Fibroblast of gingiva (primary cell): Measurements from ENCODE around the gene GPR35.
A peak's percentile ranks its signal among the peaks of the same experiment; 100 is the strongest.
"Not testable (repeated sequence)": the region's sequence is repeated elsewhere in the genome, so short reads cannot be mapped to it uniquely, and the experiment has no call there.

ENCODE experiments used
- DNase-seq: peaks from one replicate; pipeline ENCODE4 v3.0.0-alpha.2; 2011; ENCODE audit warnings: low read depth

Gene GPR35

DNA sequence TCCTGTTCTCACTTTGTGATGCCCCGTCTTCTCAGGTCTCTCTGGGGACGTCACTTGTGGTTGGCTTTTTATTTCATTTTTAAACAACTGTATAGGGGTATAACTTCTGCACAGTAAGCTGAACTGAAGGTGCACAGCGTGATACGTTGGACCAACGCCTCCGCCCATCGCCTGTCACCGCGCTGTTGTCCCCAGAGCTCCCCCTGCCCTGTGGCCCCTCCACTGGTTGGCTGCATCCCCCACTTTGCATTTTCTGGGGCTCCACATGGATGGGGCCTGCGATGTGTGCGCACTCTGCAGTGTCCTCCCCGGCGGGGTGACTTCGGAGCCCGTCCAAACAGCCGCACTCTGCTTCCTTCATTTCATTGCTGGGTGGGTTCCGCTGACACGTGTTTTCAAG lies 14.3 kb downstream of the GPR35 start:
- DNase-seq: no peak

- peak; percentile 12 for DNase-seq
Measured at GRCh38 chr2:240640939-240641338, 15.7 kb downstream of the GPR35 start.

DNA sequence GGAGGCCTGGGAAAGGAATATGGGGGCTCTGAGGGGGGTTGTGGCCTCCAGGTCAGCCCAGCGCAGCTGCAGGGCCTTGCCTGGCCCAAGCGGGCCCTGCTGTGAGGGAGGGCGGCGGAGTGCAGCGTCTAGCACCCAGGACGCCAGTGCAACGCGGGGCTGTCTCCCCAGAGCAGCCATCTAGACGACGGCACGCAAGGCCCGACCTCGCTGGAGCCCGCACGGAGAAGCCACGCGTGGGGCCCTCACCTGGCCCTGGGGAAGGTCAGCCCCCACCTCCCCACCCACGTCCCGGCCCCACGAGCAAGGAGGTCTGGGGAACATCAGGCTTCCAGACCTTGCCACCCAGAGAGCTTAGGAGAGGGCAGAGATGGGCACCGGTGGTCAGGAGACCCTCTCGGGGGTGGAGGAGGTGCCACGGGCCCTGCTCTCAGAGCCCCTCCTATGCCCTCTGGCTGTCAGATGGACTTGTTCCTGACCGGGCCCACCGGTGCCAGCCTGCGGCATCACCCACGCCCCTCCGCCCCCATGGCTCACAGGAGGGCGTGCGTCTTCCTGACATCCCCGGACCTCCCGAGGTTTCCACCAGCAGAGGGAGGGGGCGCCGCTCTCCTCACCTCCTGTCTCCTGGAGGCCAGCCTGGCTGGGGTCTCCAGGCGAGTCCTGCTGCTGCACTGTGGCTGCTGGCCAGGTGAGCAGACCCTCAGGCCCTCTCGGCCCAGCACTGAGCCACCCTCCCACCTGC lies 17.0 kb downstream of the GPR35 start:
- no peak for DNase-seq

- DNase-seq: no peak
Measured at GRCh38 chr2:240642806-240643092, 17.5 kb downstream of the GPR35 start.

GRCh38 chr2:240643093-240643810 lies 18.0 kb downstream of the GPR35 start:
- no peak for DNase-seq

- DNase-seq: no peak
Measured at GRCh38 chr2:240643811-240644150, 18.5 kb downstream of the GPR35 start.

GRCh38 chr2:240644171-240644651 lies 18.9 kb downstream of the GPR35 start:
- no peak for DNase-seq

- DNase-seq: no peak
Measured at GRCh38 chr2:240644859-240645301, 19.6 kb downstream of the GPR35 start.

- no peak for DNase-seq
Measured at GRCh38 chr2:240645346-240645745, 20.1 kb downstream of the GPR35 start.

- DNase-seq: no peak
Measured at GRCh38 chr2:240645801-240646175, 20.5 kb downstream of the GPR35 start.

DNA sequence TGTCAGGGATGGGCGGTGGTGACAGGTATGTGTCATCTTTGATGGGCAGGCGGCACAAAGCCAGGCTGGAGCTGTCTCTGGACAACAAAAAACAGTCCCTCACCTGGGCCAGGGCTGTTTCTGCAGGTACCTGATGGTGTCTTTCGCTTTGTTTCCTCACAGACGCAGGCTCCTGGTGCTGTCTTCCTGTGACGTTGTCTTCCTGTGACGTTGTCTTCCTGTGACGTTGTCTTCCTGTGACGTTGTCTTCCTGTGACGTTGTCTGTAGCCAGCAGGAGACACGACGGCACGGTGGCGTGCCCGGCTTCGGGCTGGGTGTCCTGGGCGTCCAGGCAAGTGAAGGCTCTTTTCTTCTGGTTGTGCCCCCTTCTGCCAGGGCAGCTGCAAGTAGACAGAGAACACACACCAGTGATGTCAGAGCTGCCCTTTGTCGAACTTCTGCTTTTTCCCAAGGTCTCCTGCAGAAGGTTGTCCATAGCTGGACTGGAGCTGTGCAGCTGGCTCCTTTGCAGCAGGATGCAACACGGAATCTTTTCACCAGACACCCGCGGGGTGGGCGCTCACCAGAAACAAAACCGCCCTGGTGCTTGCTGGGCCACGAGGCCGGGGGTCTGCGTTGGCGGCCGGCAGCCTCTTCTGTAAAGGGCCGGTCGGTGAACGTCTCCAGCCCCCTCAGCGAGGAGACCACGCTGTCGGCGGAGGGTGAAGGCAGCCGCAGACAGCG lies 21.1 kb downstream of the GPR35 start:
- DNase-seq: no peak

GRCh38 chr2:240646900-240647502 lies 21.7 kb downstream of the GPR35 start:
- no peak for DNase-seq

DNA sequence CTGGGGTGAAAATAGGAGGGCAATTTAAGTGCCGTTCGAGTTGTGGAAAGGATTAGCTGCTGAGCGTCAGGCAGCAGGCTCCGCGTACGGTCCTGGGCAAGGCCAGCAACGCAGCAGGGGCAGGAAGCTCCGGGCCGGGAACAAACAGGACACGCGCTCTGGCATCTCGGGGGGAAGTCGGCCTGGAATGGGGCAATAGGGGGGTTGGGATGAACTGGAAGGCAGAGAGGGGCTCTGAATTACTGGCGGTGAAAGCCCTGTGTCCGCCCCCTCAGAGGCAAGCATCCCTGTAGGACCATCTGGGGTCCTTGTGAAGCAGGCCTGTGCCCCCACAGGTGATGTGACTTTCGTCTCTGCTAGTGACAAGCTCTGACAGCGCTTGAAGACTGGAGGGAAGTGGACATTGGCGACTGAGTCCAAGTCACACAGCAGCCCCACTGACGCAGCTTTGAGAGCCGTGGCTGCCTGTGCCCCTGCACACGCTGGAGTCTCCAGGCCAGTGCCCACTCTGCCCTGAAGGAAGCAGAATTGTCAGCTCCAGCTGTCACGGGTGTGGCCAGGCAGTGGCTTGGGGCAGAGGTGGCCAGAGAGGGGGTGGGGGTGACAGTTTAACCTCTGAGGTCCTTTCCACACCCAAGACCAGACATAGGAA lies 22.3 kb downstream of the GPR35 start:
- DNase-seq: no peak

GRCh38 chr2:240648155-240648649 lies 22.9 kb downstream of the GPR35 start:
- DNase-seq: no peak

DNA sequence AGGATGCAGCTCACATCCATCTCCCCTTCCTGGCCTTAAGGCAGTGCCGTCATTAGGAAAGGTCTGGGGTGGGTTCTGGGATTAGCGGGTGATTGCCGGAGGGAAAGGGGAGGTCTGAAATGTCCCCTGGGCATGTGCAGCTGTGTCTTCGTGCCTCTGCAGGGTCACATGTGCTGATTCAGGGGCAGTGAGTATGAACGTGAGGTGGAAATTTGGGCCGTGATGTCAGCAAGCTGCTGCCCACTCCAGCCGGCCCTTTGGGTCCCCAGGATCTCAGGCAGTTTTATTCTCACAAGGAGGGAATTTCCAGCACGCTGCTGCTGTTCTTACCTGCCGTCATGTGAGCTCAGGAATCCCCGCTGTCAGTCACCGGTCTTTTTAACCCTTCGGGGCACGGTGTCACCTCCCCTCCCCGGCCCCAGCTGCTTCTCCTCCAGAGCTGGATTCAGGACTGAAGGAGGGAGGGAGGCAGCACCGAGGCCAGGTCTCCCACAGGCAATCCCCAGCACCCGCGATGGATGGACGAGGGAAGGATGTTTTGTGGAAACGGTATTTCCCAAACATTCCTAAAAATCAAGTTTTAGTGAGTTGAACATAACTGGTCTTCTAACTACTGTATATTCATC lies 23.5 kb downstream of the GPR35 start:
- DNase-seq: no peak

DNA sequence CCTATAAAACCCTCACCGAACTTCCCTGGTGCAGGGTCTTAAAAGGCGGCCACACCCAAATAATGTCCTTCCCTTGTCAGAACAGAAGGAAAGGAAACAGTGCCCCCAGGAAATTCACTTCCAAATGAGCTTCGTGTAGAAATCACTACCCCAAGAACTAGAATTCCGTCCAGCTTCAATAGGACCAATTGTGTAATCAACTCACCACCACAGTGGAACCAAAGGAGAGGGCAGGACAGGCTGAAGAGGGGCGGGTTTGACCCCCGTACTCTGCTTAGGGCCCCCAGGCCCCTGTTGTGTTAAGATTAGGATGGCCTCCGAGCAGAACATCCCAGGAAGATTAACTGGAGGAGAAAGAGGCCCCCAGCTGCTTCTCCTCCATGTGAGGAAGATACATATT lies 24.1 kb downstream of the GPR35 start:
- no peak for DNase-seq

GRCh38 chr2:240650254-240650965 lies 25.1 kb downstream of the GPR35 start:
- no peak for DNase-seq

- no peak for DNase-seq
Measured at GRCh38 chr2:240651185-240651584, 25.9 kb downstream of the GPR35 start.

DNA sequence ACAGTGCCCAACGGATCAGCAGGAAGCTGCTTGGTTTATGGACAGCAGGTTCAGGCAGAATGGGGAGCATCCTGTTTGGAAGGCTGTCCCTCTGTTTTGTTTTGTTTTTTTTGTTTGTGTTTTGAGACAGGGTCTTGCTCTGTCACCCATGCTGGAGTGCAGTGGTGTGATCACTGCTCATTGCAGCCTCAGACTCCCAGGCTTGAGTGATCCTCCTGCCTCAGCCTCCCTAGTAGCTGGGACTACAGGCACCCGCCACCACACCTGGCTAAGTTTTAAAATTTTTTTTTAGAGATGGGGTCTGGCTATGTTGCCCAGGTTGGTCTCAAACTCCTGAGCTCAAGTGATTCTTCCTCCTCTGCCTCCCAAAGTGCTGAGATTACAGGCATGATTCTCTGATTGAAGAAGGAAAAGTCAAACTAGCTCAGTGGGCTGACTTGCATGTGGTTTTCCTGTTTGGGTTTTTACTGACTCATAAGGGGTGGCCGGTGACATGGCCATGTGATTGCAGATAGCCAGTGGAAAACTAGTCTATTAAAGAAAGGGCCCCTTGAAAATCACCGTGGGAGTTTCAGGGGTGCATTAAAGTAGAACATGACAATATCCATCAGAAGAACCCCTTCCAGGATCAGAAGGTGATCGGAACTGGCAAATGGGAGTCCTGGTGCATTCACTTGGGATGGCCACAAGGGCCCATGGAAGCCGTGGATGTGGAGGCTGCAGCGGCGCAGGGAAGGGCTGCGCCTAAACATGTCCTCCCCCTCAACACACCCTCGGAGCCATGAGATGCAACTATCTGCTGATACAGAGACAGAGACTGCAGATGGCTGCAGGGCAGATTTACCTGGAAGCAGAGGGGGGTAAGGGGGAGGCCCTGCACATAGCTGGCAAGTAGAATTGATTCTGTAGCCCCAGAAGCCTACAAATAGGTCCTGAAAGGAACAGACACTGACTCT lies 30.9 kb downstream of the GPR35 start:
- DNase-seq: no peak

DNA sequence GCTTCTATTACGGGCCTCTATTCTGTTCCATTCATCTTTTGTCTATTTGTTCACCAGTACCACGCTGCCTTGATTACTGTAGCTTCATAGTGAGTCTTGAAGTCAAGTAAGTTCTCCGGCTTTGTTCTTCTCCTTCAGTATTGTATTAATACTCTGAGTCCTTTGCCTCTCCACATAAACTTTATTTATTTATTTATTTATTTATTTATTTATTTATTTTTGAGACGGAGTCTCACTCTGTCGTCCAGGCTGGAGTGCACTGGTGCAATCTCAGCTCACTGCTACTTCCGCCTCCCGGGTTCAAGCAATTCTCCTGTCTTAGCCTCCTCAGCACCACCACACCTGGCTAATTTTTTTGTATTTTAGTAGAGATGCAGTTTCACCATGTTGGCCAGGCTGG lies 34.6 kb downstream of the GPR35 start:
- DNase-seq: not testable (repeated sequence)
